B cell (primary cell): Measurements from ENCODE around the gene PDPK1. TPM values are rescaled to one million over a fixed set of nuclear protein-coding genes. Genes with fewer than 3 reads are reported as not detected.

ENCODE experiments used
- ATAC-seq: fragments of 200-7000 bp; cut with Tn5 transposase; one replicate; pipeline ENCODE4 v1.10.0; 2021; ENCODE audit warnings: low read depth, mild to moderate bottlenecking, moderate number of reproducible peaks, moderate library complexity
- CTCF ChIA-PET: fragments of 350-600 bp; sonication (Branson Sonifier 250); formaldehyde crosslinking; loops from one replicate; lab custom pipeline; 2021; ENCODE audit warnings: antibody characterized with exemption, inconsistent platforms; lab: Charles Lee
- POLR2A ChIA-PET: fragments of 350-600 bp; sonication (Branson Sonifier 250); formaldehyde crosslinking; loops from one replicate; lab custom pipeline; 2021; ENCODE audit warnings: antibody characterized with exemption; lab: Charles Lee
- DNase-seq: peaks from one replicate; pipeline ENCODE4 v3.0.0; 2013
- H2AFZ ChIP-seq: 2 replicates; pipeline ENCODE4 v1.6.1; 2012; ENCODE audit warnings: mild to moderate bottlenecking, low read depth, low read length; ENCODE audit not compliant: insufficient read depth, poor library complexity, severe bottlenecking
- H3K27ac ChIP-seq, 2 donors: 1 replicate in 1 of 2; 2 replicates in 1 of 2; pipeline ENCODE4 v1.5.1; 2012 to 2013; ENCODE audit warnings: low read length in 2 of 2, mild to moderate bottlenecking in 2 of 2, moderate library complexity in 1 of 2
- H3K27me3 ChIP-seq, 4 experiments: fragments of 200-600 bp in 1 of 4; sonication (generic) in 1 of 4; replicated peaks in 1 of 4; 1 replicate in 2 of 4; 2 replicates in 2 of 4; pipeline versions ENCODE4 v1.6.1 to v1.7.0; 2013 to 2016; ENCODE audit warnings: low read length in 3 of 4, mild to moderate bottlenecking in 2 of 4, mixed read lengths in 1 of 4, moderate library complexity in 1 of 4; ENCODE audit not compliant: insufficient read depth in 4 of 4, control insufficient read depth in 3 of 4; ENCODE audit errors: control extremely low read depth in 1 of 4
- H3K36me3 ChIP-seq, 2 experiments: replicated peaks in 1 of 2; 1 replicate in 1 of 2; 2 replicates in 1 of 2; pipeline versions ENCODE4 v1.6.1 to v1.7.1; 2013; ENCODE audit warnings: low read length in 1 of 2; ENCODE audit not compliant: insufficient read depth in 2 of 2, control insufficient read depth in 1 of 2; ENCODE audit errors: control extremely low read depth in 1 of 2, extremely low read depth in 1 of 2
- H3K4me1 ChIP-seq, 2 donors: fragments of 200-600 bp in 1 of 2; sonication (generic) in 1 of 2; 1 replicate in 1 of 2; 2 replicates in 1 of 2; pipeline versions ENCODE4 v1.5.1 to v1.6.1; 2013 to 2017; ENCODE audit warnings: low read length in 2 of 2; ENCODE audit not compliant: control insufficient read depth in 2 of 2, insufficient read depth in 2 of 2
- H3K4me2 ChIP-seq: replicated peaks from 2 replicates; pipeline ENCODE3; 2012; ENCODE audit warnings: mild to moderate bottlenecking, low read depth, low read length; ENCODE audit not compliant: poor library complexity, severe bottlenecking
- H3K4me3 ChIP-seq, 5 experiments: fragments of 200-600 bp in 1 of 5; sonication (generic) in 1 of 5; 1 replicate in 3 of 5; 2 replicates in 2 of 5; pipeline versions ENCODE4 v1.5.1 to v1.7.0; 2011 to 2016; ENCODE audit warnings: low read length in 4 of 5, mild to moderate bottlenecking in 4 of 5, low read depth in 2 of 5, control low read depth in 1 of 5, moderate library complexity in 1 of 5; ENCODE audit not compliant: insufficient read depth in 1 of 5; ENCODE audit errors: control extremely low read depth in 1 of 5, extremely low read depth in 1 of 5
- H3K79me2 ChIP-seq: fragments of 200-600 bp; sonication (generic); one replicate; pipeline ENCODE4 v1.6.0; 2016; ENCODE audit warnings: low read length; ENCODE audit not compliant: control insufficient read depth, insufficient read depth
- H3K9ac ChIP-seq: fragments of 200-600 bp; sonication (generic); 2 replicates; pipeline ENCODE4 v1.6.1; 2017; ENCODE audit warnings: mild to moderate bottlenecking, low read length, moderate library complexity
- H3K9me3 ChIP-seq, 3 donors: one replicate each; pipeline versions ENCODE4 v1.6.1 to v1.7.1; 2013; ENCODE audit warnings: low read length in 2 of 3; ENCODE audit not compliant: control insufficient read depth in 2 of 3, insufficient read depth in 1 of 3; ENCODE audit errors: control extremely low read depth in 1 of 3
- H4K20me1 ChIP-seq: 2 replicates; pipeline ENCODE4 v1.6.0; 2012; ENCODE audit warnings: mild to moderate bottlenecking, low read length; ENCODE audit not compliant: insufficient read depth, control insufficient read depth, poor library complexity, severe bottlenecking
- H3K27ac Mint-ChIP-seq: one replicate; pipeline ENCODE4 v1.8.0; 2021; ENCODE audit warnings: mixed read lengths
- H3K27me3 Mint-ChIP-seq: one replicate; pipeline ENCODE4 v1.8.0; 2021; ENCODE audit warnings: mixed read lengths
- H3K4me1 Mint-ChIP-seq: one replicate; pipeline ENCODE4 v1.8.0; 2021; ENCODE audit warnings: mixed read lengths
- H3K4me3 Mint-ChIP-seq: one replicate; pipeline ENCODE4 v1.8.0; 2021; ENCODE audit warnings: mixed read lengths
- H3K9me3 Mint-ChIP-seq: one replicate; pipeline ENCODE4 v1.8.0; 2022; ENCODE audit warnings: mixed read lengths; ENCODE audit not compliant: insufficient read depth
- EZH2 ChIP-seq: IDR thresholded peaks from 2 replicates; pipeline ENCODE4 v1.6.1; 2012; ENCODE audit warnings: borderline replicate concordance, low read depth, mild to moderate bottlenecking, moderate library complexity, low read length; ENCODE audit not compliant: insufficient read depth, poor library complexity, severe bottlenecking
- WGBS: methylation state at CpG from one replicate; pipeline ENCODE4 v1.1.5; 2013; ENCODE audit warnings: missing lambda C conversion rate; ENCODE audit not compliant: insufficient coverage; 5-methylcytosine and 5-hydroxymethylcytosine counted together
- intact Hi-C: fragments of 100-400 bp; cut with micrococcal nuclease; formaldehyde crosslinking; loops from one replicate; pipeline ENCODE4 v1.10.0; 2022
- polyA plus RNA-seq: library from polyadenylated mRNA; depleted of rRNA; stranded (reverse); fragments of >200 nt; gene quantifications from 2 replicates; pipeline ENCODE4 v1.2.3, GENCODE V29; 2012
- total RNA-seq, 2 donors: library from RNA; stranded (reverse); fragments of 120-200 nt in 1 of 2; gene quantifications; 1 replicate in 1 of 2; 2 replicates in 1 of 2; pipeline versions ENCODE4 v1.2.3 to v1.2.4, GENCODE V29; 2013 to 2022
- TF ChIP-seq, protein P1 (sequence below): fragments of 200-600 bp; IDR thresholded peaks from one replicate; pipeline ENCODE4 v1.8.0; 2022; ENCODE audit warnings: antibody characterized with exemption, mild to moderate bottlenecking

Gene PDPK1
- total and polyA plus RNA-seq, 2 donors (not counting 1 experiment from before 2014, with no cell fraction given), result 32.5 to 84.1 TPM

DNA sequence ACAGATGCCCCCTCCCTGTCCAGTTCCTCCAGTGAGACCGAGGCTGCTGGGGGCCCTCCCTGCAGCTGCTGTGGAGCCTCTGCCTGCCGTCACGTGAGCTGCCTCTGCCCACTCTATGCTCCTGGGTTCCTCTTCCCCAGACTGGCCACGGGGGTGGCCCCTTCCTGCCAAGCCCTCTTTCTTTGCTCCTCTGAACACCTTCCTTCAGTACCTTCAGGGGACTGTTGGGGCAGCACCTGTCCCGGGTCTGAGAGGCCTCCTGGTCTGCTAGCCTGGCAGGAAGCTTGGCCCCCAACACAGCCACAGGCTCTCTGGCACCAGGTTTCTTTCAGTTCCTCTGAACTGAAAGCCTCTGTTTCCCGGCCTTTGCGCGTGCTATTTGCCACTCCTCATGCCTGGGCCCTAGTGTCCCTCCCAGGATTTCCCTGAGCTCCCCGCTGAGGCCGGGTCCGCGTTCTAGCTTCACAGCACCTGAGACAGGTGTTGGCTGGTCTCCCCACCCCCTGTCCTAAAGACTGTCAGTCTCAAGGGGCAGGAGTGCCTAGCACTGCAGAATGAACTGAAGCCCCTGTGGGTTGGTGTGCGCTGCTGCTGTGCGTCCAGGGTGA, 30.7 kb upstream of the PDPK1 start:
- H3K9ac ChIP-seq, result peak overlapping the region; percentile 38
- ChIA-PET CTCF (interaction anchor here (0.7 to 2.2 kb wide), 10 partner anchors 8 to 256 kb away, joined by 3 to 11 read pairs (median 4); partner anchors contain the start of genes AMDHD2, ECI1 and PDPK1), POLR2A (interaction anchor here (1.4 kb wide), 1 partner anchor 13 kb away, joined by 19 read pairs; the partner anchor contains the start of gene AMDHD2)
- intact Hi-C loops, result loop anchor here (1.0 to 10.0 kb wide), 4 partner anchors 13 to 482 kb away; partner anchors contain the start of genes AMDHD2, ECI1 and NHERF2
- H3K79me2 ChIP-seq, result peaks cover 26% of the 10 kb centered on the region
- Mint-ChIP-seq H3K27me3 (no peaks in the 10 kb centered on the region), H3K4me3 (peak overlapping the region; percentile 56), H3K9me3 (no peaks in the 10 kb centered on the region), H3K27ac (peak overlapping the region; percentile 93), H3K4me1 (peaks cover 60% of the 10 kb centered on the region)
- H3K4me3 ChIP-seq, result peak overlapping the region in 2 of 5 experiments; percentile 1 to 12
- peak overlapping the region; percentile 83 to 100 for H3K27ac ChIP-seq
- WGBS, result 9% methylated on average over 14 of the region's 14 CpGs
- peak; percentile 89 for DNase-seq
- peak; percentile 91 for ATAC-seq
- H3K9me3 ChIP-seq, result no peaks in the 10 kb centered on the region
- TF ChIP-seq, protein P1, sequence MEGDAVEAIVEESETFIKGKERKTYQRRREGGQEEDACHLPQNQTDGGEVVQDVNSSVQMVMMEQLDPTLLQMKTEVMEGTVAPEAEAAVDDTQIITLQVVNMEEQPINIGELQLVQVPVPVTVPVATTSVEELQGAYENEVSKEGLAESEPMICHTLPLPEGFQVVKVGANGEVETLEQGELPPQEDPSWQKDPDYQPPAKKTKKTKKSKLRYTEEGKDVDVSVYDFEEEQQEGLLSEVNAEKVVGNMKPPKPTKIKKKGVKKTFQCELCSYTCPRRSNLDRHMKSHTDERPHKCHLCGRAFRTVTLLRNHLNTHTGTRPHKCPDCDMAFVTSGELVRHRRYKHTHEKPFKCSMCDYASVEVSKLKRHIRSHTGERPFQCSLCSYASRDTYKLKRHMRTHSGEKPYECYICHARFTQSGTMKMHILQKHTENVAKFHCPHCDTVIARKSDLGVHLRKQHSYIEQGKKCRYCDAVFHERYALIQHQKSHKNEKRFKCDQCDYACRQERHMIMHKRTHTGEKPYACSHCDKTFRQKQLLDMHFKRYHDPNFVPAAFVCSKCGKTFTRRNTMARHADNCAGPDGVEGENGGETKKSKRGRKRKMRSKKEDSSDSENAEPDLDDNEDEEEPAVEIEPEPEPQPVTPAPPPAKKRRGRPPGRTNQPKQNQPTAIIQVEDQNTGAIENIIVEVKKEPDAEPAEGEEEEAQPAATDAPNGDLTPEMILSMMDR, result peak; percentile 64
- TF ChIP-seq EZH2, result no peak
- H4K20me1 ChIP-seq, result no peaks in the 10 kb centered on the region
- H3K4me1 ChIP-seq, result peaks cover 54 to 60% of the 10 kb centered on the region in 2 donors
- no peaks in the 10 kb centered on the region for H3K36me3 ChIP-seq
- no peaks in the 10 kb centered on the region for H3K27me3 ChIP-seq
- H2AFZ ChIP-seq, result peak overlapping the region; percentile 48
- H3K4me2 ChIP-seq, result peak overlapping the region; percentile 76

DNA sequence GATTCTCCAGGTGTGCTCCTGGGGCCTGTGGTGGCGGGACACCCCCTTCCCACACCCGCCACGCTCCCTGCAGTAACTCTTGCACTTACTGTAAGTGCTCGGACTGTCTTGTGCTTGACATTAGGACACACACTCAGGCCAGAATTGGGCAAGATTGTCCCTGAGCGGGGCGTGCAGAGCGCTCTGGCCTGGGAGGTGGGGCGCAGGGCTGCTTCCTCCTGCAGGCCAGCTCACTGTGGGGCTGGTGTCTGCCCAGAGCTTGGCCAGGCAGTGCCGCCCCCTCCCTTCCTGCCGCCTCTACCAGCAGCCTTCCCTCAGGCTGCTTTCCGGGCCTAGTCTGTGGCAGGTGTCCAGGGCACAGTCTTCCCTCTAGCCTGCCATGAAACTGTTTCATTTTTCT, 30.2 kb upstream of the PDPK1 start:
- DNase-seq (no peak), ATAC-seq (no peak)
- ChIA-PET POLR2A (interaction anchor here (0.8 to 1.4 kb wide), 2 partner anchors 13 to 239 kb away, joined by 3 to 19 read pairs; partner anchors contain the start of gene AMDHD2), CTCF (interaction anchor here (0.7 to 2.2 kb wide), 9 partner anchors 11 to 256 kb away, joined by 3 to 11 read pairs (median 4); partner anchors contain the start of genes AMDHD2, ECI1 and PDPK1)
- Histone ChIP-seq H3K4me2 (peak overlapping the region; percentile 76), H3K9ac (peak overlapping the region; percentile 38), H3K27ac (peak overlapping the region; percentile 83 to 100), H3K9me3 (no peaks in the 10 kb centered on the region), H2AFZ (peak overlapping the region; percentile 48), H3K4me1 (peaks cover 59 to 65% of the 10 kb centered on the region in 2 donors), H3K79me2 (peaks cover 26% of the 10 kb centered on the region), H3K27me3 (no peaks in the 10 kb centered on the region), H3K36me3 (no peaks in the 10 kb centered on the region), H3K4me3 (peak overlapping the region in 2 of 5 experiments; percentile 1 to 12), H4K20me1 (no peaks in the 10 kb centered on the region)
- peak overlapping the region; percentile 56 for H3K4me3 Mint-ChIP-seq
- peaks cover 65% of the 10 kb centered on the region for H3K4me1 Mint-ChIP-seq
- H3K9me3 Mint-ChIP-seq, result no peaks in the 10 kb centered on the region
- intact Hi-C loops, result loop anchor here (1.0 to 10.0 kb wide), 4 partner anchors 13 to 483 kb away; partner anchors contain the start of genes AMDHD2, ECI1 and NHERF2
- WGBS, result 55% methylated on average over 10 of the region's 11 CpGs
- TF ChIP-seq, protein P1, result no peak
- no peak for TF ChIP-seq EZH2
- H3K27ac Mint-ChIP-seq, result peak overlapping the region; percentile 93
- no peaks in the 10 kb centered on the region for H3K27me3 Mint-ChIP-seq
